Measurements from ENCODE around the gene COL25A1. TPM values are rescaled to one million over a fixed set of nuclear protein-coding genes. Genes with fewer than 3 reads are reported as not detected.

COL25A1 gene
- total RNA-seq, 1 experiment from 2014 or later: 4.2 TPM

DNA sequence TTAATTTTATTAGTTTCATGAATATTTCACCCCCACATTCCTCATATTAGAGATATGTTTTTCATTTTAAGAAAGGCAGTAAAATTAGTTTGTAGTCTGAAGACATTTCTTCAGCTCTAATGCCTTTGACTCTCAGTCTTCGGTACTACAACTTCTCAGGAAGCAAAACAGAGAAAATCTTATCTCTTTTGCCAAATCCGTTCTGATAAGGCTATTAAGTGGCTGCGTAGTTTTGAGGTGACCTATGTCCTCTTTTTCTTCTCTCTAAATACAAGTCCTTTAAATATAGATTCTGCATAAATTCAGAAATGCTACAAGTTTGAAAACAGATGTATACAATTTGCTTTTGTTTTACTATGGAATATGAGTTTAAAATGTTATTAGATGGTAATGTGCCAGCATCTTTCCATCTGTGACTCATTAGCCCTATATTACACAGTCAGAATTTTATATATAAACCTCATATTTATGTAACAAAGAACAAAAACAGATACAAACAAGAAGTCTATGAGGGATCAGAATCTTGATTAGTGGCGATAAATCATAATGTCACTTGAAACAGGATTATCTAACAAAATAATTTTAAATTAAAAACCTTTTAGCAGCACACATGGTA lies 358.4 kb downstream of the COL25A1 start:
- Mint-ChIP-seq H3K9me3 (no peaks in the 10 kb centered on the region), H3K4me3 (no peak overlapping the region), H3K4me1 (peaks cover 6% of the 10 kb centered on the region in 2 experiments), H3K27ac (no peak overlapping the region), H3K27me3 (ENCODE audit: low read depth) (no peaks in the 10 kb centered on the region), H3K36me3 (ENCODE audit: insufficient read depth in 1 of 3, low read depth in 3 of 3) (no peaks in the 10 kb centered on the region)
- Histone ChIP-seq H4K20me1 (ENCODE audit: control insufficient read depth, insufficient read depth, insufficient read length) (no peaks in the 10 kb centered on the region), H3K56ac (ENCODE audit: insufficient read length, low read depth, low read length) (no peak overlapping the region), H3K14ac (ENCODE audit: insufficient read depth, low read length) (no peak overlapping the region), H3K23me2 (ENCODE audit: insufficient read length, low read depth, low read length, poor library complexity, severe bottlenecking) (no peaks in the 10 kb centered on the region), H4K5ac (ENCODE audit: insufficient read length, low read depth, low read length) (no peak overlapping the region), H4K8ac (replicated peaks; ENCODE audit: insufficient read length, low read depth, low read length) (no peak overlapping the region), H3K23ac (ENCODE audit: insufficient read length, low read depth, low read length) (no peak overlapping the region), H2BK20ac (ENCODE audit: low read depth, low read length, poor library complexity, severe bottlenecking) (no peak overlapping the region), H3K4ac (ENCODE audit: low read depth, low read length) (no peak overlapping the region), H2BK5ac (ENCODE audit: insufficient read length, low read length) (no peak overlapping the region), H3K9ac (ENCODE audit: extremely low read depth, insufficient read length, low read length) (no peak overlapping the region), H3T11ph (ENCODE audit: low read length) (no peak overlapping the region), H3K79me2 (ENCODE audit: insufficient read depth, low read length) (no peaks in the 10 kb centered on the region), H3K4me2 (ENCODE audit: insufficient read depth, insufficient read length, low read length) (no peak overlapping the region), H2AK5ac (ENCODE audit: insufficient read length, low read length) (no peak overlapping the region), H3K18ac (ENCODE audit: insufficient read length, low read depth, low read length) (no peak overlapping the region), H3K79me1 (ENCODE audit: insufficient read depth, low read depth, low read length, poor library complexity, severe bottlenecking) (no peaks in the 10 kb centered on the region), H3K9me3 (ENCODE audit: control insufficient read depth, low read depth, low read length) (no peaks in the 10 kb centered on the region), H3K27me3 (ENCODE audit: insufficient read depth, low read length) (no peaks in the 10 kb centered on the region), H2AFZ (ENCODE audit: low read length) (no peak overlapping the region), H3K27ac (ENCODE audit: insufficient read length, low read depth, low read length) (no peak overlapping the region), H4K91ac (ENCODE audit: insufficient read length, low read depth, low read length) (no peak overlapping the region), H3K4me1 (ENCODE audit: insufficient read depth, low read length) (no peaks in the 10 kb centered on the region; the same call in 1 of the 2 replicates), H2BK12ac (ENCODE audit: insufficient read length, low read depth, low read length) (no peak overlapping the region), H2BK120ac (ENCODE audit: low read depth, low read length, poor library complexity, severe bottlenecking) (no peak overlapping the region), H2BK15ac (ENCODE audit: low read depth, low read length) (no peak overlapping the region)
- WGBS (ENCODE audit: extremely low coverage, insufficient read length, low lambda C conversion rate): no CpG with 5 or more reads among the region's 4 CpGs
- no peak for DNase-seq
- TF ChIP-seq, protein P1, sequence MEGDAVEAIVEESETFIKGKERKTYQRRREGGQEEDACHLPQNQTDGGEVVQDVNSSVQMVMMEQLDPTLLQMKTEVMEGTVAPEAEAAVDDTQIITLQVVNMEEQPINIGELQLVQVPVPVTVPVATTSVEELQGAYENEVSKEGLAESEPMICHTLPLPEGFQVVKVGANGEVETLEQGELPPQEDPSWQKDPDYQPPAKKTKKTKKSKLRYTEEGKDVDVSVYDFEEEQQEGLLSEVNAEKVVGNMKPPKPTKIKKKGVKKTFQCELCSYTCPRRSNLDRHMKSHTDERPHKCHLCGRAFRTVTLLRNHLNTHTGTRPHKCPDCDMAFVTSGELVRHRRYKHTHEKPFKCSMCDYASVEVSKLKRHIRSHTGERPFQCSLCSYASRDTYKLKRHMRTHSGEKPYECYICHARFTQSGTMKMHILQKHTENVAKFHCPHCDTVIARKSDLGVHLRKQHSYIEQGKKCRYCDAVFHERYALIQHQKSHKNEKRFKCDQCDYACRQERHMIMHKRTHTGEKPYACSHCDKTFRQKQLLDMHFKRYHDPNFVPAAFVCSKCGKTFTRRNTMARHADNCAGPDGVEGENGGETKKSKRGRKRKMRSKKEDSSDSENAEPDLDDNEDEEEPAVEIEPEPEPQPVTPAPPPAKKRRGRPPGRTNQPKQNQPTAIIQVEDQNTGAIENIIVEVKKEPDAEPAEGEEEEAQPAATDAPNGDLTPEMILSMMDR (conservative IDR thresholded peaks at IDR 0.05): no peak
